ENCODE measurements around the gene STXBP4. TPM values are rescaled to one million over a fixed set of nuclear protein-coding genes. Genes with fewer than 3 reads are reported as not detected.

Gene STXBP4
- total RNA-seq, 1 donor from 2014 or later, result 12.6 TPM

DNA sequence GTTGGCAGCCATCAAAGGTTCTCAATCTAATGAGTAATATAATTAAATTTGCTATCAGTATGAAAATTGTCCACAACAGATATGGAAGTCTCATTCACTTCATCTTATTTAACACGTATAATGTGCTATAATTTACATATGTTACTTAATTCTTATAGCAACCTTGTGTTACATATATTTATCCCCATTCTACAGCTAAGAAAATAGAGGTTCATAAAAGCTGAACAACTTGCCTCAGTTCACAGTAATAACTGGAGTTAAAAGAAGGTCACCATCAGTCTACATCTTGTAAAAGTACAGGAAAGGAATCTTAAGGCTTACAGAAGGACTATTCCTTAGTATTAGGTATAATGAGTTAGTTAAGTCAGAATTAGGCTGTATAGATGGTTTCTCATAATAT, 27.9 kb downstream of the STXBP4 start:
- Histone ChIP-seq H3K36me3 (ENCODE audit: insufficient read depth, low read length) (peaks cover 3% of the 10 kb centered on the region), H3K9me3 (ENCODE audit: insufficient read depth, low read depth, low read length) (no peaks in the 10 kb centered on the region), H3K4me3 (ENCODE audit: insufficient read depth, low read depth, low read length) (no peak overlapping the region), H3K4me2 (ENCODE audit: low read length) (no peak overlapping the region), H4K20me1 (ENCODE audit: insufficient read depth, low read length) (peaks cover 4% of the 10 kb centered on the region), H3K27me3 (ENCODE audit: insufficient read depth, low read length) (no peaks in the 10 kb centered on the region), H3K27ac (ENCODE audit: low read depth, low read length) (no peak overlapping the region), H3K79me2 (ENCODE audit: insufficient read depth, low read length) (no peaks in the 10 kb centered on the region), H2AFZ (ENCODE audit: low read depth, low read length) (no peak overlapping the region), H3K9ac (ENCODE audit: low read length) (no peak overlapping the region), H3K4me1 (ENCODE audit: insufficient read depth, low read length) (no peaks in the 10 kb centered on the region)
- DNase-seq (ENCODE audit: low read depth) (no peak), FAIRE-seq (no peak)
- no peak overlapping the region for H3K4me3 Mint-ChIP-seq (ENCODE audit: unreplicated experiment)
- H3K36me3 Mint-ChIP-seq (ENCODE audit: low read depth, unreplicated experiment), result peaks cover 4% of the 10 kb centered on the region
- no peak overlapping the region for H3K27ac Mint-ChIP-seq (ENCODE audit: unreplicated experiment)
- TF ChIP-seq CTCF (IDR thresholded peaks at IDR 0.05; ENCODE audit: insufficient read depth, low read depth, low read length) (no peak), EZH2 (IDR thresholded peaks at IDR 0.05; ENCODE audit: insufficient read depth, low read length) (no peak)
- H3K4me1 Mint-ChIP-seq (ENCODE audit: low read depth, unreplicated experiment), result no peaks in the 10 kb centered on the region
- H3K27me3 Mint-ChIP-seq (ENCODE audit: low read depth, unreplicated experiment), result no peaks in the 10 kb centered on the region
- no peaks in the 10 kb centered on the region for H3K9me3 Mint-ChIP-seq (ENCODE audit: unreplicated experiment)

GRCh38 chr17:55002458-55002857, 33.9 kb downstream of the STXBP4 start:
- Mint-ChIP-seq H3K27me3 (ENCODE audit: low read depth, unreplicated experiment) (no peaks in the 10 kb centered on the region), H3K27ac (ENCODE audit: unreplicated experiment) (no peak overlapping the region), H3K4me3 (ENCODE audit: unreplicated experiment) (no peak overlapping the region), H3K36me3 (ENCODE audit: low read depth, unreplicated experiment) (peaks cover 1% of the 10 kb centered on the region), H3K9me3 (ENCODE audit: unreplicated experiment) (no peaks in the 10 kb centered on the region), H3K4me1 (ENCODE audit: low read depth, unreplicated experiment) (no peaks in the 10 kb centered on the region)
- no peak for TF ChIP-seq EZH2 (IDR thresholded peaks at IDR 0.05; ENCODE audit: insufficient read depth, low read length)
- no peak for TF ChIP-seq CTCF (IDR thresholded peaks at IDR 0.05; ENCODE audit: insufficient read depth, low read depth, low read length)
- FAIRE-seq, result no peak
- no peaks in the 10 kb centered on the region for H3K36me3 ChIP-seq (ENCODE audit: insufficient read depth, low read length)
- no peaks in the 10 kb centered on the region for H3K9me3 ChIP-seq (ENCODE audit: insufficient read depth, low read depth, low read length)
- no peaks in the 10 kb centered on the region for H3K4me1 ChIP-seq (ENCODE audit: insufficient read depth, low read length)
- H3K4me3 ChIP-seq (ENCODE audit: insufficient read depth, low read depth, low read length), result no peak overlapping the region
- no peak overlapping the region for H3K4me2 ChIP-seq (ENCODE audit: low read length)
- no peak for DNase-seq (ENCODE audit: low read depth)
- H2AFZ ChIP-seq (ENCODE audit: low read depth, low read length), result no peak overlapping the region
- no peaks in the 10 kb centered on the region for H4K20me1 ChIP-seq (ENCODE audit: insufficient read depth, low read length)
- no peaks in the 10 kb centered on the region for H3K27me3 ChIP-seq (ENCODE audit: insufficient read depth, low read length)
- no peaks in the 10 kb centered on the region for H3K79me2 ChIP-seq (ENCODE audit: insufficient read depth, low read length)
- H3K27ac ChIP-seq (ENCODE audit: low read depth, low read length), result no peak overlapping the region
- H3K9ac ChIP-seq (ENCODE audit: low read length), result no peak overlapping the region

- no peak overlapping the region for H3K4me3 ChIP-seq (ENCODE audit: insufficient read depth, low read depth, low read length)
- Mint-ChIP-seq H3K27me3 (ENCODE audit: low read depth, unreplicated experiment) (no peaks in the 10 kb centered on the region), H3K9me3 (ENCODE audit: unreplicated experiment) (no peaks in the 10 kb centered on the region), H3K4me3 (ENCODE audit: unreplicated experiment) (no peak overlapping the region), H3K4me1 (ENCODE audit: low read depth, unreplicated experiment) (no peaks in the 10 kb centered on the region), H3K27ac (ENCODE audit: unreplicated experiment) (no peak overlapping the region), H3K36me3 (ENCODE audit: low read depth, unreplicated experiment) (peaks cover 1% of the 10 kb centered on the region)
- H3K4me2 ChIP-seq (ENCODE audit: low read length), result no peak overlapping the region
- no peak for TF ChIP-seq CTCF (IDR thresholded peaks at IDR 0.05; ENCODE audit: insufficient read depth, low read depth, low read length)
- TF ChIP-seq EZH2 (IDR thresholded peaks at IDR 0.05; ENCODE audit: insufficient read depth, low read length), result no peak
- no peak for FAIRE-seq
- H4K20me1 ChIP-seq (ENCODE audit: insufficient read depth, low read length), result no peaks in the 10 kb centered on the region
- no peaks in the 10 kb centered on the region for H3K27me3 ChIP-seq (ENCODE audit: insufficient read depth, low read length)
- H3K9ac ChIP-seq (ENCODE audit: low read length), result no peak overlapping the region
- H3K36me3 ChIP-seq (ENCODE audit: insufficient read depth, low read length), result no peaks in the 10 kb centered on the region
- DNase-seq (ENCODE audit: low read depth), result no peak
- no peaks in the 10 kb centered on the region for H3K79me2 ChIP-seq (ENCODE audit: insufficient read depth, low read length)
- H3K4me1 ChIP-seq (ENCODE audit: insufficient read depth, low read length), result no peaks in the 10 kb centered on the region
- no peak overlapping the region for H3K27ac ChIP-seq (ENCODE audit: low read depth, low read length)
- H3K9me3 ChIP-seq (ENCODE audit: insufficient read depth, low read depth, low read length), result no peaks in the 10 kb centered on the region
- H2AFZ ChIP-seq (ENCODE audit: low read depth, low read length), result no peak overlapping the region
Observed at GRCh38 chr17:55004484-55004883, 35.9 kb downstream of the STXBP4 start.
